GM19324 (cell line): ENCODE data around the gene MSH4.
"Not testable (repeated sequence)": the region's sequence is repeated elsewhere in the genome, so short reads cannot be mapped to it uniquely, and the experiment has no call there.

Experiments
- ATAC-seq: cut with Tn5 transposase; IDR thresholded peaks from one replicate; pipeline ENCODE4 v1.9.1; 2021; ENCODE audit warnings: mild to moderate bottlenecking, moderate library complexity; ENCODE audit not compliant: unreplicated experiment, low FRiP score

MSH4 gene

DNA sequence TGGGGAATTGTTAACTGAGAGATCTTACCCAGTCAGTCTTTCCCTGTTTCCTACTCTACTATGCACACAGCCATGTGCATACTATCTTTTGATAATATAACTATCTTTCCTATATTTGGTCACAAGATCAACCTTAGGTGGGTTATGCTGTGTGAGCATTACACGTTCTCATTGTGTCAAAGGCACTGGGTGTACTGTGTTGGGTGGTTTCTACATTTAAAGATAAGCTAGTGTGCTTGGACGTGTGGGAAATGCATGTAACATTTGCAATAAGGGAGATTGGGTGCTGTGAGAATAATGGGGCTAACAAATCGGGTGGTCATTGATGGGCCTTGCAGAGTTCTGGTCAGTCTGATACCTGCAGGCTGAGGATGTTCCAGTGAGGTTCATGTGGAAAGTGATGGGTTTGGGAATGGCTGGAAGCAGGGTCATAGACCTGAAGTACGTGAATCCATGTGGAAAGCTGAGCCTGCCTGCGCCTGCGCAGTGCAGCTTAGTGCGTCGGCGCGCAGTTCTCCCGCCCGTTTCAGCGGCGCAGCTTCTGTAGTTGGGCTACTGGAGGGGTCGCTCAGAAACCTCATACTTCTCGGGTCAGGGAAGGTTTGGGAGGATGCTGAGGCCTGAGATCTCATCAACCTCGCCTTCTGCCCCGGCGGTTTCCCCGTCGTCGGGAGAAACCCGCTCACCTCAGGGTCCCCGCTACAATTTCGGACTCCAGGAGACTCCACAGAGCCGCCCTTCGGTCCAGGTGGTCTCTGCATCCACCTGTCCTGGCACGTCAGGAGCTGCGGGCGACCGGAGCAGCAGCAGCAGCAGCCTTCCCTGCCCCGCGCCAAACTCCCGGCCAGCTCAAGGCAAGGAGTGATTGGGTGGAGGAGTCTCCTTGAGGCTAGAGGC is at the start of gene MSH4:
Gene MSH4, plus strand, starts transcription at position 507 of the 897 bp plus-strand sequence. Its CDS starts 104 bp downstream, at position 611.
- no peak for ATAC-seq

DNA sequence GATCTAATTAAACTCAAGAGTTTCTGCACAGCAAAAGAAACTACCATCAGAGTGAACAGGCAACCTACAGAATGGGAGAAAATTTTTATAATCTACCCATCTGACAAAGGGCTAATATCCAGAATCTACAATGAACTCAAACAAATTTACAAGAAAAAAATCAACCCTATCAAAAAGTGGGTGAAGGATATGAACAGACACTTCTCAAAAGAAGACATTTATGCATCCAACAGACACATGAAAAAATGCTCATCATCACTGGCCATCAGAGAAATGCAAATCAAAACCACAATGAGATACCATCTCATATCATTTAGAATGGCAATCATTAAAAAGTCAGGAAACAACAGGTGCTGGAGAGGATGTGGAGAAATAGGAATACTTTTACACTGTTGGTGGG is 39.5 kb upstream of the MSH4 start:
- not testable (repeated sequence) for ATAC-seq

DNA sequence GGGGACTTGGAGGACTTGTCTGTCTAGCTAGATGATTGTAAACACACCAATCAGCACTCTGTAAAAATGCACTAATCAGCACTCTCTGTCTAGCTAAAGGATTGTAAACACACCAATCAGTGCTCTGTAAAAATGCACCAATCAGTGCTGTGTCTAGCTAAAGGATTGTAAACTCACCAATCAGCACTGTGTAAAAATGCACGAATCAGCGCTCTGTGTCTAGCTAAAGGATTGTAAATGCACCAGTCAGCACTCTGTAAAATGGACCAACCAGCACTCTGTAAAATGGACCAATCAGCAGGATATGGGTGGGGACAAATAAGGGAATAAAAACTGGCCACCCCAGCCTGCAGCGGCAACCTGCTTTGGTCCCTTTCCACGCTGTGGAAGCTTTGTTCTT is 38.1 kb upstream of the MSH4 start:
- ATAC-seq: not testable (repeated sequence)

DNA sequence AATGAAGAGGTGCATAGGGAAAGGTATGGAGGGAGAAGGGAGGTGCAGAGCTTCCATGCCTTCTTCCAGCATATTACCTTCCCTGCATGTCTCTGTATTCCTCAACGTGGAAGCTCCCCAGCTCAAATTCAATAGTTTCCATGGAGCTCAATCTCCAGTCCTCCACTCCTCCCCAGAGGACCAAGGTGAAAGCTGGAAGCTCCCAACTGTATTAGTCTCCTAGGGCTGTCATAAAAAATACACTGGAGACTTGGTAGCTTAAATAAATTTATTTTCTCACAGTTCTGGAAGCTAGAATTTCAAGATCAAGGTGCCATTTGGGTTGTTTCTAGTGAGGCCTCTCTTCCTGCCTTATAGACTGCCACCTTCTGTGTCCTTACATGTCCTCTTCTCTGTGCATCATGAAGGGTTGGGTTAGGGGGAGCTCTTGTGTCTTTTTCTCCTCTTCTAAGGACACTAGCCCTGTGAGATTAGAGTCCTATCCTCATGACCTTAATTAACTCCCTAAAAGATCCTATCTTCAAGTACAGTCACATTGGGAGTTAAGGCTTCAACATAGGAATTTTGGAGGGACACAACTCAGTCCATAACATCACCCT is 32.5 kb upstream of the MSH4 start:
- ATAC-seq: no peak

DNA sequence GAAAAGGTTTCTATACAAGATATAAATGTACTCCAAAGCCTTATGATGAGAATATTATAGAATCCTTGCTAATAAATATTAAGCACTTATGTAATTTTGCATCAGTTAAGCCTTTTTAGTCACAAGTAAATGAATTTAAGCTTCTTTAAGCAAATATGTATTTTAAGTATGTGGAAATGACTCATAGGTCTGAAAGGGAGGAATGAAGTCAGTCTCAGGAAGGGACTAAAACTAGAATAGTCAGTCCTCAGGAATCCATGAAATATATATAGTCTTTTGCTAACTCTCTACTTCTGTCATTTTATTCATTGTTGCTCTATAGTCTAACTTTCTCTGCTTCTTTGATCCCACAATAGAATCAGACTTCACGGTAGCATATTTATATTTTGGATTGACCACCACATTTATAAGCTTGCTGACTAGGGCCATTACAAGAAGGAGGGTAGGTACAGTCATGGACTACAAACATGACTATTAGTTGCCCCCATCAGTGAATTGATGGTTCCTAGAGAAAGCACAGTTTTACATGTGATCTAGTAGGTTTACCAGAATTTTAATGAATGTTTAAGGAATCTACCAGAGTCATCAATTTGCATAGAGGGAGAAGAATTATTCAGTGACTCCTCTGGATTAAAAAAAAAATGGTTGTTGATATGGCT is 30.9 kb upstream of the MSH4 start:
- no peak for ATAC-seq

DNA sequence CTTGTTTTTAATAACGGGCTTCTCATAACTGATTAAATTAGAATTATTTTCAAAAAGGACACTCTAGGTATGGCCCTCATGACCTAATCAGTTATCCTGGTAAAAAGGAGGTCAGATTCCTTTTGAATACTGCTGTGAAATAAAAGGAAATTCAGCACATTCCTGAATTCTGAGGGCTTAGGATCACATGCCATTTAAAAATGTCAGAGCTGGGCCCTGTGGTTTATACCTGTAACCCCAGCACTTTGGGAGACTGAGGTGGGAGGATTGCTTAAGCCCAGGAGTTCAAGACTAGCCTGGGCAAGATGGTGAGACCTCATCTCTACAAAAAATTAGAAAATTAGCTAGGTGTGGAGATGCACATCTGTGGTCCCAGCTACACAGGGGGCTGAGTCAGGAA is 28.7 kb upstream of the MSH4 start:
- no peak for ATAC-seq

DNA sequence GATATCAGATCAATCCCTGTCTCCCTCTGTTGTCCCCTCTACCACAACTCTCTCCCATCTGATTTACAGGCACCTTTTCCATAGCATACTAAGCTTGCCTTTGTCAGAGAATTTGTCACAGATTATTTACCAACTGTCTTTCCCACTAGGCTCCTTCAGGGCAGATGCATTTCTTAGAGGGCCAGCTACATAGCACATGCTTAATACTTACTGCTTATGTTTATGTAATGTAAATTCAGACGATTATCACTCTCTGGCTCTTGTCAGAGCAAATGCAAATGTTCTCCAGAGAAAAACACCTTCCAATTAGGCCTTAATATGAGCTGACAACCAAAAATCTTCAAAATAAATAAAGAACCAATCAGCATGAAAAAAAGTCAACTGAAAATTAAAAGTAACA is 25.9 kb upstream of the MSH4 start:
- ATAC-seq: no peak

DNA sequence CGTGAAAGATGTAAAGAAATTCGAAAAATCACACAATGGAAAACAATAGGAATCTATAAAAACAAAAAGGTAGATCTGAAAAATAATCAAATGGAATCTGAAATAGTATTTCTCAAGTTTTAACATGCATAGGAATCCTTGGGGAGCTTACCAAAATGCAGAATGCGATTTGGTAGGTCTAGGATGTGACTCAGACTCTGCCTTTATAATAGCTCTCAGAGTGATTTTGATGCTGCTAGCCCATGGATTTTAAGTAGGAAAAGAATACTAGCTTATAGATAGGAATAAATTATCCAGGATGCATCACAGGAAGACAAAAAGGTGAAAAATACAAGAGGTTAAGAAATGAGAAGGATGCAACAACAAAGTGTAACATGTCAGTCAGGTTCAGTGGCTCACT is 24.7 kb upstream of the MSH4 start:
- no peak for ATAC-seq

DNA sequence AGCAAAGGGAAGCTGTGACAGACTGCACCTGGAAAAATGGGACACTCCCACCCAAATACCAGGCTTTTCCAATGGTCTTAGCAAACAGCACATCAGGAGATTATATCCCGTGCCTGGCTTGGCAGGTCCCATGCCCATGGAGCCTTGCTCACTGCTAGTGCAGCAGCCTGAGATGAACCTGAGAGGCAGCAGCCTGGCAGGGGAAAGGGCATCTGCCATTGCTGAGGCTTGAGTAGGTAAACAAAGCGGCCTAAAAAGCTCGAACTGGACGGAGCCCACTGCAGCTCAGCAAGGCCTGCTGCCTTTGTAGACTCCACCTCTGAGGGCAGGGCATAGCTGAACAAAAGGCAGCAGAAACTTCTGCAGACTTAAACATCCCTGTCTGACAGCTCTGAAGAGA is 18.9 kb upstream of the MSH4 start:
- ATAC-seq: not testable (repeated sequence)

DNA sequence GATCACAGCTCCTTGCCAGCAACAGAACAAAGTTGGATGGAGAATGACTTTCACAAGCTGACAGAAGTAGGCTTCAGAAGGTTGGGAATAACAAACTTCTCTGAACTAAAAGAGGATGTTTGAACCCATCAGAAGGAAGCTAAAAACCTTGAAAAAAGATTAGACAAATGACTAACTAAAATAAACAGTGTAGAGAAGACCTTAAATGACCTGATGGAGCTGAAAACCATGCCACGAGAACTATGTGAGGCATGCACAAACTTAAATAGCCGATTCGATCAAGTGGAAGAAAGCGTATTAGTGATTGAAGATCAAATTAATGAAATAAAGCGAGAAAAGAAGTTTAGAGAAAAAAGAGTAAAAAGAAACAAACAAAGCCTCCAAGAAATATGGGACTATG is 18.0 kb upstream of the MSH4 start:
- not testable (repeated sequence) for ATAC-seq

DNA sequence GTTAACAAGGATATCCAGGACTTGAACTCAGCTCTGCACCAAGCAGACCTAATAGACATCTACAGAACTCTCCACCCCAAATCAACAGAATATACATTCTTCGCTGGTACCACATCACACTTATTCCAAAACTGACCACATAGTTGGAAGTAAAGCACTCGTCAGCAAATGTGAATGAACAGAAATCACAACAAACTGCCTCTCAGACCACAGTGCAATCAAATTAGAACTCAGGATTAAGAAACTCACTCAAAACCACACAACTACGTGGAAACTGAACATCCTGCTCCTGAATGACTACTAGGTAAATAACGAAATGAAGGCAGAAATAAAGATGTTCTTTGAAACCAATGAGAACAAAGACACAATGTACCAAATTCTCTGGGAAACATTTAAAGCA is 16.5 kb upstream of the MSH4 start:
- not testable (repeated sequence) for ATAC-seq

DNA sequence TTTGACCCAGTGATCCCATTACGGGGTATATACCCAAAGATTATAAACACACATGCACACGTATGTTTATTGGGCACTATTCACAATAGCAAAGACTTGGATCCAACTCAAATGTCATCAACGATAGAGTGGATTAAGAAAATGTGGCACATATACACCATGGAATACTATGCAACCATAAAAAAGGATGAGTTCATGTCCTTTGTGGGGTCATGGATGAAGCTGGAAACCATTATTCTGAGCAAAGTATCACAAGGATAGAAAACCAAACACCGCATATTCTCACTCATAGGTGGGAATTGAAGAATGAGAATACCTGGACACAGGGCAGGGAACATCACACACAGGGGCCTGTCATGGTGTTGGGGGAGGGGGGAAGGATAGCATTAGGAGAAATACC is 12.8 kb upstream of the MSH4 start:
- not testable (repeated sequence) for ATAC-seq

DNA sequence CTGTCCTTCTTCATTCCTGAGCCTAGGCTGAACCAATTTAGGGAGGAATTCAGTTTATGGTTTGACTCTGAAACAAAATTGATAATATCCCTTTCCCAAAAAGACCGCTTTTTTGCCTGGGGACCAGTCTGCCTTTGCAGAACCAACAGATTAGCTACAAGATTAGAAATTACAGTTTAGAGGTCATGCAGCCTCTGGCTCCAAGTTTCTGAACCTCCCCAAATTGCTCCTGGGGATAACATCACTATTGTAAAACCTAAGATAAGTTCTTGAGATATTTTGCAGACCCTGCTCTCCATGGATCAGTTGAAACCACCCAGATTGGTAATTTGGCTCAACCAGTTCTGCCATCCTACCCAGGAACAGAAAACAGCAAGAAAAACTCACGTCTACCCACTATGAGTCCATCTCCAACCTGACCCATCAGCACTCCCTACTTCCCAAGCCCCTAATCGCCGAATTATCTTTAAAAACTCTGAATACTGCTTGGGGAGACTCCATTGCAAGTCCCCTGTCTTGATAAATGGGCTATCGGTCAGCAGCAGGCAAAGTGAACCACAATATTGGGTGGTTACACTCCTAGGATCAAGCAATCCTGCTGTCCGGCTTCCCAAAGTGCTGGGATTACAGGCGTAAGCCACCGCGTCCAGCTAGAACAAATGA is 11.2 kb upstream of the MSH4 start:
- peak; percentile 9 for ATAC-seq

DNA sequence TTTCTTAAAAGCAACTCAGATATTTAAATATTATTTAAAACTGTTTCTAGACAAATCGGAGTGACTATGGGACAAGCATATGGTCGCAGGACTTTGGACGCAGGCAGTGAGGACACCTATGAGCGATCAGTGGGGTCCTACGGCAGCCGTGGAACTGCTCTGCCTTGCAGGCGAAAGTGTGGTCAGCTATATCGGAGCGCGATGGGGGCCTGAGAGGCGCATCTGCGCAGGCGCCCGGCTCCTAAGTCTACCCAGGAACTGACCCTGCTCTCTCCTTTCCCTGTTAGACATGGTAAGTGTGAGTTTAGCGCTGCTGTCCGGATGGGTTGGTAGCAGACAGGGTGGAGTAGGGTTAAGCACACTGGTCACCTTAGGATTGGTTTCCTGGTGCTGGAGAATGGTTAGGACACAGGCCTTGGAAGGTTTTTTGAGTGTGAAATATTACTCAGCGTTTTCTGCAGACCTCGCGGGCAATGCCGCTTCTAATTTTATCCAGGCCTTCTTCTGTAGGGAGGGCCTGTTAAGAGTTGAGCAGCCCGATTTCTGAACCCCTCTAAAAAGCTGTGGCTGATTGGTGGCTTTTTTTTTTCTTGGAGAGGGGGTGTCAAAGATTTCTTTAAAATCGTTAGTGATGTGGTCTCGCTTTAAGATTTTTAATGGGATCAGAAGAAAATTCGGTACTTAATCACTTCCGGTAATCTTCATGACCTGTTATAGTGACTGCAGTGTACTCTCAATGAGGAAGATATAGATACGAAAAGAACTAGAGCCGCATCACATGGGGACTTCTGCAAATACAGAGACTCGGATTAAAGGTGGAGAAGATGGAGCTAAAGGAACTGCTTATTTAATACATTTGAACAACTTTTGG is 10.5 kb upstream of the MSH4 start, which contains the start of gene RABGGTB:
Gene RABGGTB, plus strand, starts transcription at position 274 of the 871 bp plus-strand sequence. Its CDS starts 16 bp downstream, at position 290.
- ATAC-seq: peak; percentile 74

DNA sequence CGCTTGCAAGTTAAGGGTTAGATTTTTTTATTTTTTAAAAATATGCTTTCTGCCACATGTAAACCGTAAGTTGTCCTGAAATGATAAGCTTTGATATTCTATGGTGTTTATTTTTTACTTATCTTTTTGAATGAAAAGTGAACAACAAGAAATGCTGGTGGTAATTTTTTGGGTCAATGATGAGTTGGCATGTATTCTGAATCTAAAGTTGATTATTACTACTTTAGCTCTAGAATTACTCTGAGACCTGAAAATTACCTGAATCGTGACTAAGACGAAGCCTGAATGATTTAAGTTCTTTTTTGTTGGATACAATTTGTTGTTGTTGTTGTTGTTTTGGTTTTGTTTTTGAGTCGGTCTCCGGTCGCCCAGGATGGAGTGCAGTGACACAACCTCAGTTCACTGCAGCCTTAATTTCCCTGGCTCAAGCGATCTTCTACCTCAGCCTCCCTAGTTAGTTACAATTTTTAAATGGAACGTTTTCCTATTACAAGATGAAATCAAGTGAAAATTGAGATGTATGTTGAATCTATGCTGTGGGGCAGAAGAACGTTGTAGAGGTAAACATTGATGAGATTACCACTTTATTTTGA is 9.7 kb upstream of the MSH4 start:
- no peak for ATAC-seq

DNA sequence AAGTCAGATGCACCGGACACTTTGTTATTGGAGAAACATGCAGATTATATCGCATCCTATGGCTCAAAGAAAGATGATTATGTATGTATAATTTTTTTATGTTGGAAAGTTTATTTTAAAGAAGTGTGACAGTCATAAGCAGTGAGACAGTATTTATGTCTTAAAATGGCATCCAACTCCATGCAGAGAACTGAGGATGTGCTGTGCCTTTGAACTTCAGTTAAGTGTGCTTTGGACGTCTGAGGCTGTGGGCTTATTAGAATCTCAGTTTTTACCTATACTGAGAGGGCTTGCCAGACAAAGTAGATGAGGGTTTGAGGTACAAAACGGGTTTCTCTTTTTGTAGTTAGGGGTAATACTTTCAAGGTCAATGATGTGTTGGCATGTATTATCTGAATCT is 9.2 kb upstream of the MSH4 start:
- no peak for ATAC-seq

DNA sequence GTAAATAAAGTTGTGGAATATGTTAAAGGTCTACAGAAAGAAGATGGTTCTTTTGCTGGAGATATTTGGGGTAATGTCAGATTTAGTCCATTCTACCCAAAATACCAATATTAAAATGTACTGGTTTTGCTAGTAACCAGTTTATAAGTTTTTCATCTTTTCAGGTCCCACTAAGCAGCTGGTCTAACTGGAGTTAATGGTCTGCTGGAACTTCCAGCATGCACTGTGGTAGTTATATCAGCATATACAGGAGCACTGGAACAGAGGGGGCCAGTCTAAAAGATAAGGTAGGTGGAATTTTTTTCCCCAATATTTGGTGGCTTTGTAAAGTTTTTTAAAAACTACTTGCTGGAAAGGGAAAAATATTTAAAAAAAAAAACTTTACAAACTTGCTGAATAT is 6.7 kb upstream of the MSH4 start:
- no peak for ATAC-seq

DNA sequence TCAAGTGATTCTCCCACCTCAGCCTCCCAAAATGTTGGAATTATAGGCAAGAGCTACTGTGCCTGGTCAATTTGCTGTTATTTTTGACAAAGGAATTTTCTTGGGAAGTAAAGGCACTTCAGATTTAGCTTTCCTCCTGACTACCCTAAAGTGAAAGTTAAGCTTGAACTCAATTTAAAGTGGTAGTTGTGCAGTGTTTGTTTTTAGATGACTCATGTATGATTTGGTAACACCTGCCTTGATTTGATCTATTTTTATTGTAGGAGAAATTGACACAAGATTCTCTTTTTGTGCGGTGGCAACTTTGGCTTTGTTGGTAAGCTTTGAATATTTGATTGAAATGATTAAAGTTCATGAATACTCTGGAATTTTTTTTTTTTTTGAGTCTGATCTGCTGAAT is 5.7 kb upstream of the MSH4 start:
- no peak for ATAC-seq

DNA sequence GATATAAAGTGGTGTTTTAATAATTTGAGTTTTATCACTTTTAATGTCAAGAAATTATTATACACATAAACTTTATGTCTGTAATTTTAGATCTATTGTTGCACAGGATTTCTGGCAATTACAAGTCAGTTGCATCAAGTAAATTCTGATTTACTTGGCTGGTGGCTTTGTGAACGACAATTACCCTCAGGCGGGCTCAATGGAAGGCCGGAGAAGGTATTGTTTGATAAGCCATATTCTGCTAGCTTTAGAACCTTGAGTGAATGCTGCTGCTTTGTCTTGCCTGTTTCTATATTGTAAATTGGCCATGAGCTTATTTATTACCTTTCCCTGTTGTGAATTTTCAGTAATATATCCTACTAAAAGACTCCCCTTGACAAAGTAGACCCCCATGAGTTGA is 4.6 kb upstream of the MSH4 start:
- no peak for ATAC-seq

DNA sequence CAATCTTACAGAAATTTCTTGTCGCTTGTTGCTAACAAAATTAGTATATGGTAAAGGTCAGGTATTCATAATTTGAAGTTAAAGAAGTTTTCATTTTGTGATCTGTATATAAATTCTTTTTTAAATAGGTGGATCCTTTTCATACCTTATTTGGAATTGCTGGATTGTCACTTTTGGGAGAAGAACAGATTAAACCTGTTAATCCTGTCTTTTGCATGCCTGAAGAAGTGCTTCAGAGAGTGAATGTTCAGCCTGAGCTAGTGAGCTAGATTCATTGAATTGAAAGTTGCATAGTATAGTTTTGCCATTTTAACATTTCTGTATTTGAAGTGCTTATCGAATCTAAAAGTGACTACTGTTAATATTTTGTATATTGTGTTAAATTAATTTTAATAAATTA is 2.3 kb upstream of the MSH4 start:
- no peak for ATAC-seq
